KOPT-K1 (cell line): ENCODE measurements around the gene CADM1.

Source experiments
- H3K27ac ChIP-seq: fragments of 200-600 bp; sonication (generic); 2 replicates; pipeline ENCODE4 v1.5.1; 2016; ENCODE audit warnings: antibody characterized with exemption, mild to moderate bottlenecking, low read depth, low read length; ENCODE audit not compliant: poor library complexity, severe bottlenecking
- H3K36me3 ChIP-seq: fragments of 200-600 bp; sonication (generic); 2 replicates; pipeline ENCODE4 v1.5.1; 2017; ENCODE audit warnings: antibody characterized with exemption, mild to moderate bottlenecking, low read length, moderate library complexity; ENCODE audit not compliant: insufficient read depth
- H3K9me3 ChIP-seq: fragments of 200-600 bp; sonication (generic); 2 replicates; pipeline ENCODE4 v1.5.1; 2017; ENCODE audit warnings: antibody characterized with exemption, low read length, mild to moderate bottlenecking; ENCODE audit not compliant: insufficient read depth, poor library complexity, severe bottlenecking

Gene CADM1

GRCh38 chr11:115124786-115125185, 379.4 kb downstream of the CADM1 start:
- Histone ChIP-seq H3K9me3 (no peaks in the 10 kb centered on the region), H3K36me3 (no peaks in the 10 kb centered on the region), H3K27ac (no peak overlapping the region)

- Histone ChIP-seq H3K36me3 (no peaks in the 10 kb centered on the region), H3K27ac (no peak overlapping the region), H3K9me3 (no peaks in the 10 kb centered on the region)
Observed at GRCh38 chr11:115123641-115124040, 380.6 kb downstream of the CADM1 start.

GRCh38 chr11:115122274-115122673, 381.9 kb downstream of the CADM1 start:
- Histone ChIP-seq H3K9me3 (no peaks in the 10 kb centered on the region), H3K27ac (no peak overlapping the region), H3K36me3 (no peaks in the 10 kb centered on the region)
